HepG2 (cell line): ENCODE results near the gene SNRNP48. TPM values are rescaled to one million over a fixed set of nuclear protein-coding genes. Genes with fewer than 3 reads are reported as not detected.
A peak's percentile ranks its signal among the peaks of the same experiment; 100 is the strongest.

Experiments
- ATF2 ChIP-seq: sonication (generic); formaldehyde crosslinking; IDR thresholded peaks from 2 replicates; pipeline ENCODE4 v1.4.0; 2020; ENCODE audit warnings: missing genetic modification reagents
- KLF15 ChIP-seq: sonication (generic); formaldehyde crosslinking; IDR thresholded peaks from 2 replicates; pipeline ENCODE4 v1.8.1; 2023; ENCODE audit warnings: borderline replicate concordance, mild to moderate bottlenecking, inconsistent platforms, missing genetic modification reagents, mixed read lengths
- PCBP2 ChIP-seq: fragments of 200-400 bp; formaldehyde crosslinking; optimal IDR thresholded peaks from 2 replicates; pipeline ENCODE3; 2018; ENCODE audit warnings: low read length, low read depth; ENCODE audit not compliant: poor library complexity, severe bottlenecking
- RXRA ChIP-seq: sonication (generic); formaldehyde crosslinking; IDR thresholded peaks from 2 replicates; pipeline ENCODE4 v1.5.1; 2020; ENCODE audit warnings: missing genetic modification reagents
- SALL2 ChIP-seq: sonication (generic); formaldehyde crosslinking; IDR thresholded peaks from 2 replicates; pipeline ENCODE4 v1.8.1; 2023; ENCODE audit warnings: mild to moderate bottlenecking, missing genetic modification reagents, inconsistent platforms
- SATB2 ChIP-seq: sonication (generic); formaldehyde crosslinking; IDR thresholded peaks from 2 replicates; pipeline ENCODE4 v1.5.0; 2020; ENCODE audit warnings: missing genetic modification reagents
- TAF1 ChIP-seq: sonication (generic); formaldehyde crosslinking; IDR thresholded peaks from 2 replicates; pipeline ENCODE4 v1.4.0; 2020; ENCODE audit warnings: missing genetic modification reagents
- TFE3 ChIP-seq: IDR thresholded peaks from 2 replicates; pipeline ENCODE4 v1.6.1; 2016
- ZNF33A ChIP-seq: sonication (generic); formaldehyde crosslinking; IDR thresholded peaks from 2 replicates; pipeline ENCODE4 v1.5.1; 2020; ENCODE audit warnings: missing genetic modification reagents, mild to moderate bottlenecking, moderate library complexity, borderline replicate concordance
- ZNF549 ChIP-seq: sonication (generic); formaldehyde crosslinking; IDR thresholded peaks from 2 replicates; pipeline ENCODE4 v1.5.0; 2020; ENCODE audit warnings: missing genetic modification reagents
- polyA plus RNA-seq, 8 experiments: library from polyadenylated mRNA; depleted of rRNA in 3 of 8; stranded (reverse) in 7 of 8; unstranded in 1 of 8; fragments of >200 nt; fragmentation: Illumina TruSeq in 4 of 8; extraction: Trizol in 4 of 8; gene quantifications; 2 replicates each; pipeline versions ENCODE4 v1.2.1 to v1.2.3, GENCODE V29; 2011 to 2016; ENCODE audit warnings: low read depth in 4 of 8, missing spikeins in 1 of 8, mixed read lengths in 1 of 8; ENCODE audit not compliant: insufficient read depth in 1 of 8
- total RNA-seq, 5 experiments: library from RNA; depleted of rRNA; stranded (reverse); fragments of >200 nt; fragmentation: Illumina TruSeq; extraction: Trizol; gene quantifications; 2 replicates each; pipeline ENCODE4 v1.2.3, GENCODE V29; 2016; ENCODE audit warnings: low read depth in 1 of 5
- TF ChIP-seq, protein P1 (sequence below), 2 experiments: sonication (generic) in 1 of 2; formaldehyde crosslinking in 1 of 2; IDR thresholded peaks; 2 replicates each; pipeline versions ENCODE4 v1.6.1 to v1.9.0; 2014 to 2022; ENCODE audit warnings: antibody characterized with exemption in 1 of 2, borderline replicate concordance in 1 of 2, inconsistent platforms in 1 of 2, low read depth in 1 of 2, missing genetic modification reagents in 1 of 2
- TF ChIP-seq, protein P2 (sequence below): IDR thresholded peaks from 2 replicates; pipeline ENCODE4 v1.6.1; 2018; ENCODE audit warnings: missing genetic modification reagents, mild to moderate bottlenecking, missing compliant biosample characterization

SNRNP48 gene
- total and polyA plus RNA-seq, 2 of the 13 experiments (the other 11 are each of a cell fraction or from before 2014, with no cell fraction given): 17.5 to 47.5 TPM

- TF ChIP-seq KLF15: no peak
- TF ChIP-seq SALL2 (CRISPR knock-in tag): no peak
- no peak for TF ChIP-seq RXRA (CRISPR knock-in tag)
- peak; percentile 13; the same call in 1 of the 2 replicates for TF ChIP-seq TFE3 (CRISPR knock-in tag)
- TF ChIP-seq ZNF549 (CRISPR knock-in tag): no peak
- TF ChIP-seq, protein P1, sequence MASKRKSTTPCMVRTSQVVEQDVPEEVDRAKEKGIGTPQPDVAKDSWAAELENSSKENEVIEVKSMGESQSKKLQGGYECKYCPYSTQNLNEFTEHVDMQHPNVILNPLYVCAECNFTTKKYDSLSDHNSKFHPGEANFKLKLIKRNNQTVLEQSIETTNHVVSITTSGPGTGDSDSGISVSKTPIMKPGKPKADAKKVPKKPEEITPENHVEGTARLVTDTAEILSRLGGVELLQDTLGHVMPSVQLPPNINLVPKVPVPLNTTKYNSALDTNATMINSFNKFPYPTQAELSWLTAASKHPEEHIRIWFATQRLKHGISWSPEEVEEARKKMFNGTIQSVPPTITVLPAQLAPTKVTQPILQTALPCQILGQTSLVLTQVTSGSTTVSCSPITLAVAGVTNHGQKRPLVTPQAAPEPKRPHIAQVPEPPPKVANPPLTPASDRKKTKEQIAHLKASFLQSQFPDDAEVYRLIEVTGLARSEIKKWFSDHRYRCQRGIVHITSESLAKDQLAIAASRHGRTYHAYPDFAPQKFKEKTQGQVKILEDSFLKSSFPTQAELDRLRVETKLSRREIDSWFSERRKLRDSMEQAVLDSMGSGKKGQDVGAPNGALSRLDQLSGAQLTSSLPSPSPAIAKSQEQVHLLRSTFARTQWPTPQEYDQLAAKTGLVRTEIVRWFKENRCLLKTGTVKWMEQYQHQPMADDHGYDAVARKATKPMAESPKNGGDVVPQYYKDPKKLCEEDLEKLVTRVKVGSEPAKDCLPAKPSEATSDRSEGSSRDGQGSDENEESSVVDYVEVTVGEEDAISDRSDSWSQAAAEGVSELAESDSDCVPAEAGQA (IDR thresholded peaks at IDR 0.05; ENCODE audit: low read depth): no peak
- TF ChIP-seq, protein P1 (CRISPR knock-in tag; IDR thresholded peaks at IDR 0.05; ENCODE audit: borderline replicate concordance): no peak
- TF ChIP-seq PCBP2: no peak
- TF ChIP-seq TAF1 (CRISPR knock-in tag): no peak
- TF ChIP-seq SATB2: no peak
- no peak for TF ChIP-seq ZNF33A (CRISPR knock-in tag)
- TF ChIP-seq, protein P2, sequence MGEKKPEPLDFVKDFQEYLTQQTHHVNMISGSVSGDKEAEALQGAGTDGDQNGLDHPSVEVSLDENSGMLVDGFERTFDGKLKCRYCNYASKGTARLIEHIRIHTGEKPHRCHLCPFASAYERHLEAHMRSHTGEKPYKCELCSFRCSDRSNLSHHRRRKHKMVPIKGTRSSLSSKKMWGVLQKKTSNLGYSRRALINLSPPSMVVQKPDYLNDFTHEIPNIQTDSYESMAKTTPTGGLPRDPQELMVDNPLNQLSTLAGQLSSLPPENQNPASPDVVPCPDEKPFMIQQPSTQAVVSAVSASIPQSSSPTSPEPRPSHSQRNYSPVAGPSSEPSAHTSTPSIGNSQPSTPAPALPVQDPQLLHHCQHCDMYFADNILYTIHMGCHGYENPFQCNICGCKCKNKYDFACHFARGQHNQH (CRISPR knock-in tag): no peak
- TF ChIP-seq ATF2 (CRISPR knock-in tag): peak; percentile 33; the same call in 1 of the 2 replicates
These were observed 39.6 kb upstream of the SNRNP48 start (continued) for GRCh38 chr6:7550433-7550801.
